BLaER1 treated with 17β-estradiol and CSF1 and Interleukin-3, amounts not matched to agents 10 nM and 100 nM (cell line): Measurements from ENCODE around the gene WHAMM.

Experiments used
- H3K27ac ChIP-seq, 11 experiments: shearing (Covaris generic); formaldehyde crosslinking; 2 replicates each; pipeline ENCODE4 v1.8.1; 2022
- H3K27me3 ChIP-seq, 11 experiments: shearing (Covaris generic); formaldehyde crosslinking; 2 replicates each; pipeline ENCODE4 v1.8.1; 2022
- H3K36me3 ChIP-seq, 11 experiments: shearing (Covaris generic); formaldehyde crosslinking; 2 replicates each; pipeline ENCODE4 v1.8.1; 2022
- H3K4me1 ChIP-seq, 10 experiments: shearing (Covaris generic); formaldehyde crosslinking; 2 replicates each; pipeline ENCODE4 v1.8.1; 2022
- H3K4me2 ChIP-seq, 11 experiments: shearing (Covaris generic); formaldehyde crosslinking; 2 replicates each; pipeline ENCODE4 v1.8.1; 2022
- H3K4me3 ChIP-seq, 10 experiments: shearing (Covaris generic); formaldehyde crosslinking; 2 replicates each; pipeline ENCODE4 v1.8.1; 2022
- H3K9ac ChIP-seq, 11 experiments: shearing (Covaris generic); formaldehyde crosslinking; 2 replicates each; pipeline ENCODE4 v1.8.1; 2022
- H3K9me3 ChIP-seq, 11 experiments: shearing (Covaris generic); formaldehyde crosslinking; replicated peaks in 1 of 11; 2 replicates each; pipeline ENCODE4 v1.8.1; 2022
- H4K20me1 ChIP-seq, 11 experiments: shearing (Covaris generic); formaldehyde crosslinking; 2 replicates each; pipeline ENCODE4 v1.8.1; 2022
- Cebpa-rat ChIP-seq, 11 experiments: shearing (Covaris generic); IDR thresholded peaks; 2 replicates each; pipeline ENCODE4 v1.8.1; 2022

Gene WHAMM

DNA sequence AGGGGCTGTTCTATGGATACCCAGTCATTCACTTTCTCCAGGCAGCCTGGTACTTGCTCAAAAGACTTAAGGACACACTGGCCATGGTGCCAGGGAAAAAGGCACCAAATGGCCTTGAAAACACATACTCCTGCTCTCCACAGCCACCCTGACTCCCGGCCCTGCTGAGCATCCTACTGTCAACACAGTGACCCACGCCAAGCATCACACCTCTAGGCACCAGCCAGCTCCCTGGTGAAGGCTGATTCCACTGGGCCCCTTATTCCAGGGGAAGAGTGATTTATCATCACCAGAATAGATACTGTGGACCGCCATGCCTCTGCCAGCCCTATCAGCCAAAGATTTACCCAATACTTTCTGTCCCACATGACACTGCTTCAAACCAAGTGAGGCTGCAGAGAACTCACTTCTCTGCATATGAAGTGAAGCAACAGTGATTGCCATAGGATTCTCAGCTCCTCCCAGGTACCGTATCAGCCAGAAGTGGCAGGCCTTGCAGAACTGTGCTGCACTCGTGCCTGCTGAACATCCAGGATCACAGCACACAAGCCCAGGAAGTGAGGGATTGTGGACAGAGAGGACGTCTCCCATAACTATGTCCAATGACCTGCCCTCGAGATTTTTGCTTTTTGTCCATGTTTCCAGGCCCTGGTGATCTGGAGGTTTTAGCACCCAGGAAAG lies 63.7 kb downstream of the WHAMM start:
- peaks cover 0 to 3% (median 0%) of the 10 kb centered on the region in 11 experiments; a peak in 1 of 22 replicates for H3K36me3 ChIP-seq
- no peak for TF ChIP-seq Cebpa-rat (IDR thresholded peaks at IDR 0.05)
- no peak overlapping the region for H3K4me3 ChIP-seq
- H3K27me3 ChIP-seq, result no peaks in the 10 kb centered on the region
- no peaks in the 10 kb centered on the region for H4K20me1 ChIP-seq
- H3K27ac ChIP-seq, result no peak overlapping the region
- peaks cover 17 to 26% (median 20%) of the 10 kb centered on the region in 10 experiments for H3K4me1 ChIP-seq
- no peaks in the 10 kb centered on the region for H3K9me3 ChIP-seq
- H3K4me2 ChIP-seq, result no peak overlapping the region
- H3K9ac ChIP-seq, result no peak overlapping the region

DNA sequence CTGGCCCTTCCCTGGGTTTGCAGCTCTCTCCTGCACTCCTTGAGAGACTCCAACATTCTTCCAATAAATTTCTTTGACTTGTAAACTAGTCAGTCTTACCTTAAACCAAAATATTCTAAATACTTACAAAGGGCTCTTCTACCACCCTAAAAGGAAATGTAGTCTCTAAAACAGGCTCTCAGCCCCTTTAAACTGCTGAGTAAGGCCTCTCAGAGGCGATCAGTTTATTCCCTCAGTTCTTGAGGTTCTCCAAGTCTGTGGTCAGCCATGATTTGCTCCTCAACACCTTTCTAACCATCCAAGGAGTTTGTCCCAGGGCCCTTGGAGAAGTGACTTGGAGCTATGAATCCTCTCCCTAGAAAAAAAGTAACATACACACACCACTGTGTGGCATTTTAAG lies 64.8 kb downstream of the WHAMM start:
- Histone ChIP-seq H3K27ac (no peak overlapping the region), H3K36me3 (peaks cover 0 to 3% (median 0%) of the 10 kb centered on the region in 11 experiments; a peak in 1 of 22 replicates)
- TF ChIP-seq Cebpa-rat (IDR thresholded peaks at IDR 0.05), result no peak

DNA sequence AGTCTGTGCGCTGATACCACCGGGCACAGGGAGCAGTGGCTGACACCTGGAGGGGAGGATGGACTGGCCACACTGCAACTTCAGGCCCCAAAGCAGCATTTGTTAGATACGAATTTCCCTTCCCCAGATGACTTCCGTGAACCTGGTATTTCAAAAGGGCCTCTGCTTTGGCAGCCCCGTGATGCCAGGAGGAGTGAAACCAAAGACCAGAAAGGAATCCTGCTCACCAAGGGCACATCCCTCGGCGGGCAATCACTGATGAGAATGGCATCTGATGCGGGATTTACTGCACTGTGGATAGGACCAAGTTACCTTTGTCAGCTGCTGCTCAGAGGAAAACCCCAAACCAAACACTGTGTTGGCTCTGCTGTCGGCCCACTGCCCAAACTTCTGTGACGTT lies 65.5 kb downstream of the WHAMM start:
- no peak for TF ChIP-seq Cebpa-rat (IDR thresholded peaks at IDR 0.05)
- H3K4me3 ChIP-seq, result no peak overlapping the region
- no peak overlapping the region for H3K9ac ChIP-seq
- peaks cover 17 to 26% (median 20%) of the 10 kb centered on the region in 10 experiments for H3K4me1 ChIP-seq
- no peaks in the 10 kb centered on the region for H3K27me3 ChIP-seq
- H3K9me3 ChIP-seq, result no peaks in the 10 kb centered on the region
- no peak overlapping the region for H3K4me2 ChIP-seq
- H3K27ac ChIP-seq, result no peak overlapping the region
- peaks cover 0 to 3% (median 0%) of the 10 kb centered on the region in 11 experiments; a peak in 1 of 22 replicates for H3K36me3 ChIP-seq
- H4K20me1 ChIP-seq, result no peaks in the 10 kb centered on the region

More for the DNA sequence above, 64.8 kb downstream of the WHAMM start:
- Histone ChIP-seq H3K9ac (no peak overlapping the region), H3K4me1 (peaks cover 17 to 26% (median 20%) of the 10 kb centered on the region in 10 experiments), H4K20me1 (no peaks in the 10 kb centered on the region), H3K9me3 (no peaks in the 10 kb centered on the region), H3K27me3 (no peaks in the 10 kb centered on the region), H3K4me3 (no peak overlapping the region), H3K4me2 (no peak overlapping the region)

DNA sequence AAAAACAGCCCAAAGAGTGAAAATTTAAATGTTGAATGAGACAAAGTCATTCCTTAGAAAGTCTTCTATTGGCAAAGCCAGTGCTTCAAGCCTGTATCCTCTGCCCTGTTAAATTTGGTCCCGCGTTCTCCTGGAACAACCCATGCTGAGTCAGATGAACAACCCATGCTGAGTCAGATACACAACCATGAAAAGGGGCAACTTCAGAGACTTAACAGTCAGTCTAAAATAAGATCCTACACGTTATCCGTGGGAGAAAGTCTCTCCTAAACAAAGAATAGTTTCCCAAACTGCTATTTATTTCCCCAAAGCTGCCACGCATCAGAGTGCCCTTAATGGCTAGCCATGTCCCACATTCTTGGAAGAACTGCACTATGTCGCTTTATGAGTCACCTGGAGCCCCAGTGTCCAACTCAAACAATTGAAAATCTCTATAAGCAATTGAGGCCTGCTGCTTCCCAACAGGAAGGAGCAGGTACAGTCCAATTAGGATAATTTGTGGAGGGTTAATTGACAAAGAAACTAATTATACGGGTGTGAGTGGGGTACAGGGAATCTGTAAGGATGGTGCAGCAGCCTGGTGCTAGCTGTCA lies 66.1 kb downstream of the WHAMM start:
- Histone ChIP-seq H3K9ac (no peak overlapping the region), H3K27me3 (no peaks in the 10 kb centered on the region), H3K4me2 (no peak overlapping the region)

DNA sequence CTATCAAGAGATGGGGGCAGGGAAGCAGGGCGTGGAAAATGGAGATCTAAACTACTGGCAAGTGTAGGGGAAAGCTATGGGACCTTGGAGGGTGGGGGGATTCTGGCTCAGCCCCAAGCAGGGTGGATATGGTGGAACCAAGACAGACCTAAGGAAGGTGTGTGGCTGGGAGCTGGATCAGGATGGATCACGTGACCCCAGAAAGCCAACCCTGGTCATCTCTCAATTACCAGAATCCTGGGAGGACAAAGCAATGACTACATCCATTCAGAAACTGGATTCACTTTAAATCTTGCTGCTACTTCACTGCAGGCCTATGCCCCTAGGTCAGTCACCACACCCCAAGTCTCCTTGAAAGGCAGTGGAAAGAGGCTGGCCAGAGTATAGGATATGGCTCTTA lies 68.4 kb downstream of the WHAMM start:
- H3K27ac ChIP-seq, result no peak overlapping the region
- no peaks in the 10 kb centered on the region for H3K27me3 ChIP-seq
- no peak overlapping the region for H3K9ac ChIP-seq
- no peaks in the 10 kb centered on the region for H4K20me1 ChIP-seq
- no peaks in the 10 kb centered on the region for H3K4me1 ChIP-seq
- TF ChIP-seq Cebpa-rat (IDR thresholded peaks at IDR 0.05), result no peak
- H3K36me3 ChIP-seq, result peaks cover 0 to 3% (median 0%) of the 10 kb centered on the region in 11 experiments; a peak in 1 of 22 replicates
- H3K4me3 ChIP-seq, result no peak overlapping the region
- no peaks in the 10 kb centered on the region for H3K9me3 ChIP-seq
- H3K4me2 ChIP-seq, result no peak overlapping the region

More for the DNA sequence above, 66.1 kb downstream of the WHAMM start:
- no peak overlapping the region for H3K27ac ChIP-seq
- no peaks in the 10 kb centered on the region for H4K20me1 ChIP-seq
- peaks cover 15 to 20% (median 17%) of the 10 kb centered on the region in 10 experiments for H3K4me1 ChIP-seq
- TF ChIP-seq Cebpa-rat (IDR thresholded peaks at IDR 0.05), result no peak
- no peak overlapping the region for H3K4me3 ChIP-seq
- H3K9me3 ChIP-seq, result no peaks in the 10 kb centered on the region
- peaks cover 0 to 3% (median 0%) of the 10 kb centered on the region in 11 experiments; a peak in 1 of 22 replicates for H3K36me3 ChIP-seq

DNA sequence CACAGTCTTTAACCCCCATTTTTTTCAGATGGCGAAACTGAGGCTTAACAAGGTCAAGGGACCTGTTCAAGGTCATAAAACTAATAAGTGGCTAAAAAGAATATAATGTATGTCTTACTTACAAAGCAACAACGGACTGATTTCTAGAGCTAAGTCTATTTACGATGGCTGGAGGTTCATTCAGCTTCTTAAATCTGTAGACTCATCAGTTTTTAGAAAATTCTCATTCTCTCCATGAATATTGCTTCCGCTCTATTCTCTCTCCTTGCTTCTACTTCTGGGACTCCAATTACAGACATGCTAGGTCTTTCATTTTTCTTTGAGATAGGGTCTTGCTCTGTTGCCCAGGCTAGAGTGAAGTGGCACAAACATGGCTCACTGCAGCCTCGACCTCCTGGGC lies 68.9 kb downstream of the WHAMM start:
- Histone ChIP-seq H4K20me1 (no peaks in the 10 kb centered on the region), H3K36me3 (no peaks in the 10 kb centered on the region; a peak in 1 of 22 replicates), H3K9me3 (no peaks in the 10 kb centered on the region), H3K9ac (no peak overlapping the region), H3K4me2 (no peak overlapping the region), H3K27ac (no peak overlapping the region), H3K4me1 (no peaks in the 10 kb centered on the region), H3K4me3 (no peak overlapping the region), H3K27me3 (no peaks in the 10 kb centered on the region)
- no peak for TF ChIP-seq Cebpa-rat (IDR thresholded peaks at IDR 0.05)

DNA sequence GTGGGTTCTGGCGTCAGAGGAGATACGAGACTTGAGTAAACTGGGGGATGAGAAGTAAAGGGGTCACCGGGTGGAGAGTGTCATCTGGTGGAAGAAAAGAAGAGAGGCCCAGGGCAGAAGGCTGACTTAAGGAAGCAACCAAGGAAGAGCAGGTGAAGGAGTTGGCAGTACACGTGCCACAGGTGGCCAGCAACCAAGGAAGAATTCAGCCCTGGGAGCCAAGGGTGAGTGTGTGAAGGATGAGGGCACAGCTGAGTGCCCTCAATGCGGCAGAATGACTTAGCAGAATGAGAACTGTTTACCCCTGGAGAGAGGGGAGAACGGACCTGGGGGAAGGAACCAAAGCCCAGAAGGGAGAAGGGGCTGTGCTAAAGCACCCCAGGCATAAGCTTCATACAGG lies 71.3 kb downstream of the WHAMM start:
- H3K4me3 ChIP-seq, result no peak overlapping the region
- no peaks in the 10 kb centered on the region for H3K36me3 ChIP-seq
- no peak overlapping the region for H3K27ac ChIP-seq
- H3K4me2 ChIP-seq, result no peak overlapping the region
- no peaks in the 10 kb centered on the region for H3K9me3 ChIP-seq
- no peaks in the 10 kb centered on the region for H4K20me1 ChIP-seq
- TF ChIP-seq Cebpa-rat (IDR thresholded peaks at IDR 0.05), result no peak
- no peaks in the 10 kb centered on the region for H3K4me1 ChIP-seq
- H3K9ac ChIP-seq, result no peak overlapping the region
- H3K27me3 ChIP-seq, result no peaks in the 10 kb centered on the region

DNA sequence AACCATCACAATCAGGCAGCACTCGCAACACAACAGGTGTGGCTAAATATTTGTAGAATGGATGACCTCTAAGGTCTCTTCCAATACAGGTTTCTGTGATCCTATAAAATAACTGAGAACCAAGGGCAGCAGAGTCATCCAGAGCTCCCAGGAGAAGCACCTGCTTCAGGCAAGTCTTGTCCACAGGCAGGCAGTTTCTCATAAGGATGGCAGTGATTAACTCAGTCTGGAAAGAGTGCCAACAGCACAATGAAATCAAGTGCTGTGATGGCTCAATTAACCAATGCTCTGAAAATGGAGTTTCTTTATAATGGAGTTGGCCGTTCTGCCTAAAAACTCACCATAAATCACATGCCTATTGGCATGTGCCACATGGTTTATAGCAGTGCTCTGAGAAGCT lies 72.3 kb downstream of the WHAMM start:
- no peak for TF ChIP-seq Cebpa-rat (IDR thresholded peaks at IDR 0.05)

DNA sequence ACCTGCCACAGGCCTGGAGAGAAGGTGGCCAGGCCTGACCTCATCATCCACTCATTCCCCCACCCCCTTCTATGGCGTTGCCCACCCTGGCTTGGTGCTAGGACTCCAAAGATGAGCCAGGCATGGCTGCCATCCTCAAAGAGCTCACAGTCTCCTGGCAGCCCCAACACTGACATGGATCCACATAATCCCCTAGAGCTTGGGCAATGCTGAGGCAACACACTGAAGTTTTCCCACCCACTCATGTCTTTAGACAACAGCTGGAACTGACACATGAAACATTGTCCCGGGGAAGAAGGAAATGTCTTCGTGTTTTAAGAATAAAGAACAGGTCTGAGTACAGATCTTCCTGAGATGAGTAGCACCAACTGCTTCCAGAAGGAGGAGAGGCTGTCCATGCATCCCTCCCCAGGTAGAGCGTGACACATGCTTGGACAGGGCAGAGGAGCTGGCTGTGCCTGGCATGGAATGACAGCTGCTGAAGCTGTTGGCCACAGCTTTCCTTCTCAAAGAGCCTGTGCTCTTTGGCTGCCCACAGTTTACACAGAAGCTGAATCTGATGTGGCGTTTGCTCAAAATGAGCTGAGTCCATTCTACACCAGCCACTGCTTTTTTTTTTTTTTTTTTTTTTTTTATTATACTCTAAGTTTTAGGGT lies 73.0 kb downstream of the WHAMM start:
- no peak for TF ChIP-seq Cebpa-rat (IDR thresholded peaks at IDR 0.05)
- Histone ChIP-seq H3K36me3 (no peaks in the 10 kb centered on the region), H3K4me2 (no peak overlapping the region), H3K27me3 (no peaks in the 10 kb centered on the region), H4K20me1 (no peaks in the 10 kb centered on the region), H3K4me3 (no peak overlapping the region), H3K27ac (no peak overlapping the region), H3K4me1 (no peaks in the 10 kb centered on the region), H3K9ac (no peak overlapping the region), H3K9me3 (no peaks in the 10 kb centered on the region)

More for the DNA sequence above, 72.3 kb downstream of the WHAMM start:
- no peak overlapping the region for H3K27ac ChIP-seq
- H3K9me3 ChIP-seq, result no peaks in the 10 kb centered on the region
- H3K4me2 ChIP-seq, result no peak overlapping the region
- H3K36me3 ChIP-seq, result no peaks in the 10 kb centered on the region
- H3K4me1 ChIP-seq, result no peaks in the 10 kb centered on the region
- no peaks in the 10 kb centered on the region for H3K27me3 ChIP-seq
- H4K20me1 ChIP-seq, result no peaks in the 10 kb centered on the region
- H3K9ac ChIP-seq, result no peak overlapping the region
- no peak overlapping the region for H3K4me3 ChIP-seq
